Loucy (cell line): ENCODE results near the gene SMTN.

ENCODE experiments used
- H2AFZ ChIP-seq: fragments of 200-600 bp; sonication (generic); 2 replicates; pipeline ENCODE4 v1.6.0; 2016; ENCODE audit warnings: antibody characterized with exemption, mild to moderate bottlenecking, low read length, moderate library complexity
- H3F3A ChIP-seq: fragments of 200-600 bp; 2 replicates; pipeline ENCODE4 v1.6.0; 2016; ENCODE audit warnings: antibody characterized with exemption, low read depth, mild to moderate bottlenecking
- H3K27me3 ChIP-seq: fragments of 200-600 bp; sonication (generic); 2 replicates; pipeline ENCODE4 v1.6.1; 2014; ENCODE audit warnings: low read length, mild to moderate bottlenecking; ENCODE audit not compliant: insufficient read depth, poor library complexity, severe bottlenecking
- H3K36me3 ChIP-seq: fragments of 200-600 bp; sonication (generic); 2 replicates; pipeline ENCODE4 v1.6.1; 2016; ENCODE audit warnings: low read length; ENCODE audit not compliant: insufficient read depth
- H3K4me1 ChIP-seq: fragments of 200-600 bp; sonication (generic); 2 replicates; pipeline ENCODE4 v1.5.1; 2014; ENCODE audit warnings: low read length, mild to moderate bottlenecking; ENCODE audit not compliant: insufficient read depth, poor library complexity, severe bottlenecking
- H3K4me2 ChIP-seq: fragments of 200-600 bp; sonication (generic); 2 replicates; pipeline ENCODE4 v1.6.0; 2014; ENCODE audit warnings: antibody characterized with exemption, low read length, low read depth, mild to moderate bottlenecking; ENCODE audit not compliant: poor library complexity, severe bottlenecking
- H3K4me3 ChIP-seq: fragments of 200-600 bp; sonication (generic); 2 replicates; pipeline ENCODE4 v1.5.1; 2014; ENCODE audit warnings: low read length, mild to moderate bottlenecking, mixed read lengths; ENCODE audit not compliant: poor library complexity, severe bottlenecking
- H3K79me2 ChIP-seq: fragments of 200-600 bp; sonication (generic); 2 replicates; pipeline ENCODE4 v1.6.1; 2014; ENCODE audit warnings: low read length; ENCODE audit not compliant: insufficient read depth
- H3K9ac ChIP-seq: fragments of 200-600 bp; sonication (generic); 2 replicates; pipeline ENCODE4 v1.6.0; 2014; ENCODE audit warnings: mild to moderate bottlenecking, low read depth, low read length, moderate library complexity; ENCODE audit not compliant: poor library complexity, severe bottlenecking
- H3K9me2 ChIP-seq: fragments of 200-600 bp; sonication (generic); replicated peaks from 2 replicates; pipeline ENCODE4 v1.6.1; 2016; ENCODE audit warnings: low read depth, low read length, mixed read lengths
- H3K9me3 ChIP-seq: fragments of 200-600 bp; sonication (generic); 2 replicates; pipeline ENCODE4 v1.6.1; 2014; ENCODE audit warnings: mild to moderate bottlenecking, antibody characterized with exemption, low read length, low read depth; ENCODE audit not compliant: insufficient read depth
- H4K20me1 ChIP-seq: fragments of 200-600 bp; sonication (generic); 2 replicates; pipeline ENCODE4 v1.6.0; 2014; ENCODE audit warnings: antibody characterized with exemption, low read length, mild to moderate bottlenecking; ENCODE audit not compliant: insufficient read depth, poor library complexity, severe bottlenecking
- EZH2phosphoT487 ChIP-seq: fragments of 200-600 bp; IDR thresholded peaks from 2 replicates; pipeline ENCODE4 v1.6.1; 2018; ENCODE audit warnings: antibody characterized with exemption, mild to moderate bottlenecking, moderate library complexity, borderline replicate concordance
- TF ChIP-seq, protein P1 (sequence below): fragments of 200-600 bp; sonication (generic); conservative IDR thresholded peaks from 2 replicates; pipeline ENCODE4 v1.5.1; 2014; ENCODE audit warnings: mild to moderate bottlenecking, antibody characterized with exemption, low read length

The SMTN gene

DNA sequence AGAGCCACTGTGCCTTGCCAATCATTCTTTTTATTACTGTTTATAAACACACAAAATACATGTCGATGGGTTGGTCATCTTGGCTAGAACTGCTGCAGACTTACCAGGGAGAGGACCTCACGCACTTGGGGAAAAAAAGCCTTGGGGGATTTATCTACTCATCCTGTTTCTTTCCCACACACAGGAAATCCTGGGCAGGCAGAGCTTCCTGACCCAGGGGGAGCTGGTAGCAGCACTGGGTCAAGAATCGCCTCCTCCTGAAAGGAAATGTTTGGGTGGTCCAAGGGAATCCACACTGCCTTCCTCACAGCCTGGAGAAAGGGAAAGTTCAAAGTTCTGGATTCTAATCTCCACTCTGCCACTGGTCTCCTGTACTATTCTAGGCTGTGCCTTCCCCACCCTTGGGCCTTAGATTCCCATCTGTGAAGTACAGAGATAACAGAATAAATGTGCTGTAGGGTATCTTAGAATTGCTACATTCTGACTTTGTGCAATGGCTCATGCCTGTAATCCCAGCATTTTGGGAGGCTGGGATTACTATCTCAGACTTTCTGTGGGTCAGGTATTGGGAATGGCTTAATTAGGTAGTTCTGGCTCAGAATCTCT, 31.2 kb upstream of the SMTN start:
- Histone ChIP-seq H3K4me2 (no peak overlapping the region), H3K9ac (no peak overlapping the region), H3K36me3 (no peaks in the 10 kb centered on the region), H3K9me2 (no peaks in the 10 kb centered on the region), H3F3A (no peaks in the 10 kb centered on the region), H4K20me1 (no peaks in the 10 kb centered on the region), H3K27me3 (no peaks in the 10 kb centered on the region), H3K79me2 (no peaks in the 10 kb centered on the region), H3K4me3 (no peak overlapping the region), H3K4me1 (peaks cover 8% of the 10 kb centered on the region), H3K9me3 (no peaks in the 10 kb centered on the region), H2AFZ (no peak overlapping the region)
- TF ChIP-seq, protein P1, sequence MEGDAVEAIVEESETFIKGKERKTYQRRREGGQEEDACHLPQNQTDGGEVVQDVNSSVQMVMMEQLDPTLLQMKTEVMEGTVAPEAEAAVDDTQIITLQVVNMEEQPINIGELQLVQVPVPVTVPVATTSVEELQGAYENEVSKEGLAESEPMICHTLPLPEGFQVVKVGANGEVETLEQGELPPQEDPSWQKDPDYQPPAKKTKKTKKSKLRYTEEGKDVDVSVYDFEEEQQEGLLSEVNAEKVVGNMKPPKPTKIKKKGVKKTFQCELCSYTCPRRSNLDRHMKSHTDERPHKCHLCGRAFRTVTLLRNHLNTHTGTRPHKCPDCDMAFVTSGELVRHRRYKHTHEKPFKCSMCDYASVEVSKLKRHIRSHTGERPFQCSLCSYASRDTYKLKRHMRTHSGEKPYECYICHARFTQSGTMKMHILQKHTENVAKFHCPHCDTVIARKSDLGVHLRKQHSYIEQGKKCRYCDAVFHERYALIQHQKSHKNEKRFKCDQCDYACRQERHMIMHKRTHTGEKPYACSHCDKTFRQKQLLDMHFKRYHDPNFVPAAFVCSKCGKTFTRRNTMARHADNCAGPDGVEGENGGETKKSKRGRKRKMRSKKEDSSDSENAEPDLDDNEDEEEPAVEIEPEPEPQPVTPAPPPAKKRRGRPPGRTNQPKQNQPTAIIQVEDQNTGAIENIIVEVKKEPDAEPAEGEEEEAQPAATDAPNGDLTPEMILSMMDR = no peak
- TF ChIP-seq EZH2phosphoT487 = no peak

GRCh38 chr22:31055117-31055634, 25.9 kb upstream of the SMTN start:
- H3K36me3 ChIP-seq = no peaks in the 10 kb centered on the region
- H3K4me2 ChIP-seq = no peak overlapping the region
- H4K20me1 ChIP-seq = no peaks in the 10 kb centered on the region
- H3K4me1 ChIP-seq = no peaks in the 10 kb centered on the region
- H3K9ac ChIP-seq = no peak overlapping the region
- no peaks in the 10 kb centered on the region for H3F3A ChIP-seq
- no peak overlapping the region for H2AFZ ChIP-seq
- H3K79me2 ChIP-seq = no peaks in the 10 kb centered on the region
- H3K9me3 ChIP-seq = no peaks in the 10 kb centered on the region
- no peak for TF ChIP-seq EZH2phosphoT487
- TF ChIP-seq, protein P1 = no peak
- H3K9me2 ChIP-seq = no peaks in the 10 kb centered on the region
- H3K27me3 ChIP-seq = no peaks in the 10 kb centered on the region
- H3K4me3 ChIP-seq = no peak overlapping the region

GRCh38 chr22:31055635-31056159, 25.4 kb upstream of the SMTN start:
- H3K9me3 ChIP-seq = no peaks in the 10 kb centered on the region
- no peaks in the 10 kb centered on the region for H4K20me1 ChIP-seq
- no peak overlapping the region for H2AFZ ChIP-seq
- no peaks in the 10 kb centered on the region for H3K4me1 ChIP-seq
- no peaks in the 10 kb centered on the region for H3K36me3 ChIP-seq
- no peaks in the 10 kb centered on the region for H3F3A ChIP-seq
- no peaks in the 10 kb centered on the region for H3K9me2 ChIP-seq
- no peak overlapping the region for H3K4me2 ChIP-seq
- H3K4me3 ChIP-seq = no peak overlapping the region
- no peaks in the 10 kb centered on the region for H3K79me2 ChIP-seq
- H3K9ac ChIP-seq = no peak overlapping the region
- TF ChIP-seq, protein P1 = no peak
- TF ChIP-seq EZH2phosphoT487 = no peak
- no peaks in the 10 kb centered on the region for H3K27me3 ChIP-seq
